Neural progenitor cell (in vitro differentiated cells): ENCODE results near the gene NUDT5. TPM values are rescaled to one million over a fixed set of nuclear protein-coding genes. Genes with fewer than 3 reads are reported as not detected.

Experiments
- DNase-seq: peaks from one replicate; pipeline ENCODE4 v3.0.0-alpha.2; 2016; ENCODE audit warnings: low spot score
- H2AFZ ChIP-seq: fragments of 200-600 bp; sonication (generic); replicated peaks from 2 replicates; pipeline ENCODE4 v1.6.1; 2016; ENCODE audit warnings: antibody characterized with exemption
- H3F3A ChIP-seq: fragments of 200-600 bp; sonication (generic); 2 replicates; pipeline ENCODE4 v1.6.1; 2016; ENCODE audit warnings: antibody characterized with exemption, low read depth
- H3K27ac ChIP-seq: fragments of 200-600 bp; sonication (generic); 2 replicates; pipeline ENCODE4 v1.5.1; 2016; ENCODE audit warnings: mild to moderate bottlenecking
- H3K27me3 ChIP-seq: fragments of 200-600 bp; sonication (generic); 2 replicates; pipeline ENCODE4 v1.6.1; 2016; ENCODE audit warnings: mild to moderate bottlenecking, moderate library complexity
- H3K36me3 ChIP-seq: fragments of 200-600 bp; sonication (generic); 2 replicates; pipeline ENCODE4 v1.5.1; 2016
- H3K4me1 ChIP-seq: fragments of 200-600 bp; sonication (generic); 2 replicates; pipeline ENCODE4 v1.6.1; 2016; ENCODE audit warnings: mixed run types
- H3K4me2 ChIP-seq: fragments of 200-600 bp; sonication (generic); 2 replicates; pipeline ENCODE4 v1.6.1; 2016
- H3K4me3 ChIP-seq: fragments of 200-600 bp; sonication (generic); 2 replicates; pipeline ENCODE4 v1.5.1; 2016
- H3K79me2 ChIP-seq: fragments of 200-600 bp; sonication (generic); 2 replicates; pipeline ENCODE4 v1.6.1; 2016; ENCODE audit warnings: low read depth
- H3K9ac ChIP-seq: fragments of 200-600 bp; sonication (generic); 2 replicates; pipeline ENCODE4 v1.6.1; 2016
- H3K9me3 ChIP-seq: fragments of 200-600 bp; sonication (generic); 2 replicates; pipeline ENCODE4 v1.5.1; 2016; ENCODE audit warnings: low read depth
- H4K20me1 ChIP-seq: fragments of 200-600 bp; sonication (generic); 2 replicates; pipeline ENCODE4 v1.6.1; 2016; ENCODE audit warnings: low read depth
- H3K27ac Mint-ChIP-seq: 3 replicates; pipeline ENCODE4 v1.8.0; 2021; ENCODE audit warnings: mixed read lengths
- H3K27me3 Mint-ChIP-seq: 2 replicates; pipeline ENCODE4 v1.8.0; 2022; ENCODE audit warnings: low read depth, mild to moderate bottlenecking, inconsistent platforms, moderate library complexity, mixed read lengths; ENCODE audit not compliant: insufficient read depth
- H3K36me3 Mint-ChIP-seq: 3 replicates; pipeline ENCODE4 v1.8.0; 2021; ENCODE audit warnings: mixed read lengths
- H3K4me1 Mint-ChIP-seq: 3 replicates; pipeline ENCODE4 v1.8.0; 2021; ENCODE audit warnings: mixed read lengths
- H3K4me3 Mint-ChIP-seq: 3 replicates; pipeline ENCODE4 v1.8.0; 2021; ENCODE audit warnings: mild to moderate bottlenecking, moderate library complexity, mixed read lengths
- H3K9me3 Mint-ChIP-seq: 3 replicates; pipeline ENCODE4 v1.8.0; 2020; ENCODE audit warnings: mixed read lengths
- EZH2 ChIP-seq: fragments of 200-600 bp; sonication (generic); IDR thresholded peaks from 2 replicates; pipeline ENCODE4 v1.6.1; 2017; ENCODE audit warnings: antibody characterized with exemption, mild to moderate bottlenecking, moderate library complexity
- EZH2phosphoT487 ChIP-seq: fragments of 200-600 bp; sonication (generic); IDR thresholded peaks from 2 replicates; pipeline ENCODE4 v1.6.1; 2017; ENCODE audit warnings: antibody characterized with exemption
- total RNA-seq: library from RNA; depleted of rRNA; stranded (reverse); fragments of >200 nt; gene quantifications from 2 replicates; pipeline ENCODE4 v1.2.3, GENCODE V29; 2015; ENCODE audit warnings: low replicate concordance
- TF ChIP-seq, protein P1 (sequence below): fragments of 200-600 bp; sonication (generic); IDR thresholded peaks from 2 replicates; pipeline ENCODE4 v1.5.1; 2017; ENCODE audit warnings: antibody characterized with exemption, mild to moderate bottlenecking

Gene NUDT5
- total RNA-seq, 1 donor from 2014 or later = 85.0 TPM

DNA sequence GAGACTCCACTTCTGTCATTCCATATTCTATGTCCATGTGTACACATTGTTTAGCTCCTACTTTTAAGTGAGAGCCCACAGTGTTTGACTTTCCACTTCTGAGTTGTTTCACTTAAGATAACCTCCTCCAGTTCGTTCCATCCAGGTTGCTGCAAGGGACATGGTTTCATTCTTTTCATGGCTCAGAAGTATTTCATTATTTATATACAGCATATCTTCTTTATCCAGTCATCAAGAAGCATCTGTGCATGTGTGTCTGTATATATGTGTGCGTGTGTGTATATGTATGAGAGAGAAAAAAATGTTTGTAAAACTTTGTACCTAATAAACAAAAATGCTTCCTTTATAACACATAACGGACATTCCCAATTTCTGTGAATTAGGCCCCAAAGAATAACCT lies 60.1 kb downstream of the NUDT5 start:
- Histone ChIP-seq H3K36me3 (peaks cover 18% of the 10 kb centered on the region), H3K27me3 (no peaks in the 10 kb centered on the region), H3K4me3 (no peak overlapping the region), H3F3A (no peaks in the 10 kb centered on the region), H4K20me1 (peaks cover 6% of the 10 kb centered on the region), H3K9me3 (no peaks in the 10 kb centered on the region), H3K79me2 (peaks cover 19% of the 10 kb centered on the region), H3K4me1 (no peaks in the 10 kb centered on the region), H3K4me2 (no peak overlapping the region), H3K27ac (no peak overlapping the region), H3K9ac (no peak overlapping the region), H2AFZ (no peak overlapping the region)
- DNase-seq = no peak
- Mint-ChIP-seq H3K9me3 (no peaks in the 10 kb centered on the region), H3K36me3 (peaks cover 22% of the 10 kb centered on the region), H3K4me3 (no peak overlapping the region), H3K27ac (no peak overlapping the region), H3K27me3 (no peaks in the 10 kb centered on the region), H3K4me1 (peaks cover 8% of the 10 kb centered on the region)
- TF ChIP-seq EZH2phosphoT487 (no peak), EZH2 (no peak)
- TF ChIP-seq, protein P1, sequence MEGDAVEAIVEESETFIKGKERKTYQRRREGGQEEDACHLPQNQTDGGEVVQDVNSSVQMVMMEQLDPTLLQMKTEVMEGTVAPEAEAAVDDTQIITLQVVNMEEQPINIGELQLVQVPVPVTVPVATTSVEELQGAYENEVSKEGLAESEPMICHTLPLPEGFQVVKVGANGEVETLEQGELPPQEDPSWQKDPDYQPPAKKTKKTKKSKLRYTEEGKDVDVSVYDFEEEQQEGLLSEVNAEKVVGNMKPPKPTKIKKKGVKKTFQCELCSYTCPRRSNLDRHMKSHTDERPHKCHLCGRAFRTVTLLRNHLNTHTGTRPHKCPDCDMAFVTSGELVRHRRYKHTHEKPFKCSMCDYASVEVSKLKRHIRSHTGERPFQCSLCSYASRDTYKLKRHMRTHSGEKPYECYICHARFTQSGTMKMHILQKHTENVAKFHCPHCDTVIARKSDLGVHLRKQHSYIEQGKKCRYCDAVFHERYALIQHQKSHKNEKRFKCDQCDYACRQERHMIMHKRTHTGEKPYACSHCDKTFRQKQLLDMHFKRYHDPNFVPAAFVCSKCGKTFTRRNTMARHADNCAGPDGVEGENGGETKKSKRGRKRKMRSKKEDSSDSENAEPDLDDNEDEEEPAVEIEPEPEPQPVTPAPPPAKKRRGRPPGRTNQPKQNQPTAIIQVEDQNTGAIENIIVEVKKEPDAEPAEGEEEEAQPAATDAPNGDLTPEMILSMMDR = no peak

DNA sequence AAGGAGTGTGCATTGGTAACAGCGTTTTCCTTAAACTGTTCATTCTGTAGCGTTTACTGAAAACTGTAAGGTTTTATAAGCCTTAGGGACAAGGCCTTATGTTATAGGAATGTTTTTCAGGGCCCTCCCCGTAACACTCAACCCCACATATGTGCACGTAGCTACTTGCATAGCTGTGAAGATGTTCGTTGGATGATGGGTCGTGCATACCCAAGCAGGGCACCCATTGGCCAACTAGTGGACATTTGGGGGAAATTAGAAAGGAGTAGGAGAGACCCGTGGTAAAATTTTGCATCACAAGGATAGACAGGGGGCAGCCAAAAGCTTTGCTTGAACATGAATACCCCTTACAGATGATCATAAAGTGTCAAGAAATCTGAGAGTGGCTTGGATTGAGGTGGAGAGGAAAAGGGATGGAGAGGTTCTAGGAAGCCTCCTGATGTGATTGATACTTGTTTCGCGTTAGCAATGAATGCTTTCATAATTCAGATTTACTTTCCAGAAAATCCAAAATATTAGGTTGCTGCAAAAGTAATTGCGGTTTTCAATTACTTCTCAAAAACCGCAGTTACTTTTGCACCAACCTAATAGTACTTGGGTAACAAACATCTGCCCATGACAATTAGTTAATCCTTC lies 65.3 kb downstream of the NUDT5 start:
- Histone ChIP-seq H3K27ac (no peak overlapping the region), H3K79me2 (peaks cover 27% of the 10 kb centered on the region), H3K4me1 (no peaks in the 10 kb centered on the region), H3K4me2 (peak overlapping the region; percentile 82), H3K9ac (peak overlapping the region; percentile 81), H3F3A (peaks cover 22% of the 10 kb centered on the region), H3K4me3 (peak overlapping the region; percentile 98), H3K9me3 (no peaks in the 10 kb centered on the region), H3K36me3 (peaks cover 1% of the 10 kb centered on the region), H3K27me3 (no peaks in the 10 kb centered on the region), H4K20me1 (peaks cover 12% of the 10 kb centered on the region), H2AFZ (peak overlapping the region; percentile 67)
- Mint-ChIP-seq H3K27me3 (peaks cover 2% of the 10 kb centered on the region), H3K4me3 (peak overlapping the region; percentile 95), H3K36me3 (peaks cover 23% of the 10 kb centered on the region), H3K27ac (no peak overlapping the region), H3K9me3 (no peaks in the 10 kb centered on the region), H3K4me1 (peaks cover 11% of the 10 kb centered on the region)
- peak; percentile 76 for DNase-seq
- TF ChIP-seq, protein P1 = peak; percentile 67
- TF ChIP-seq EZH2 = no peak

DNA sequence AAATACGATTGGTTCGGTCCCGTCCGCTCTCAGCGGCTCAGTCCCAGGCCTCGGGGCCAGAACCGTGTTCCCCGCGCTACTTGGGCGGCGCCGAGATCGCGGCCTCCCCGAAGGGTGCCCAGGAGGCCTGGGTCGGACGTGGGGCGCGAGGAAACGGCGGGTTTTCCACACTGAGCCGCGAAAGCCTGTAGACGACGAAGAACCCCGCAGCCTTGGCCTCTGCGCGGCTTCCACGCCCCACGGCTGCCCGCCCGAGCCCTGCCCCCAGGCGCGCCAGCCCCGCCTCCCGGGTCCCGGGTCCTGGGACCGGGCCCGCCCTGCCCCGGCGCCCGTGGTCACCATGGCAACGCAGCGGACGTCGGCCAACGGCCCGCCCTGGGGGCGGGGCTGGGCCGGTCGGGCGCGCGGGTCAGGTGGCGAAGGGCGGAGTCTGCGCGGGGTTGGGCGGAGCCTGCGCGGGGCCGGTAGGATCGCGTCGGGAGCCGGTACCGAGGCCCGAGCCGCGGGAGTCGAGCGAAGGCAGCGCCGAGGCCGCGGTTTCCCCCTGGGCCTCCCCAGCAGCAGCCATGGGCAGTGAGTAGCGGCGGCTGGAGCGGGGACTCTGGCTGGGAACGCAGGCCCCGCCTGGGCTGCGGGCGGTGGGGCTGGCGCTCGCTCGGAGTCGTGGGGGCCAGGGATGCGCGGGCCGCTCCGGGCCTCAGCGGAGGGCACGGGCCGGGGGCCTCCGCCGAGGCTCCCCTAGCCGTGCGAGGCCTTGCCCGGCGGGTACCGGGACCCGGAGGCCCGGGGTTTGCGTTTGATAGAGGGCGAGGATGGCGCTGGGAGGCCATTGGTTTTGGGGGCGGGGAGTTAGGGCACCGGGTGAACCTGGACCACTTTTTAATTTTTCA lies 66.2 kb downstream of the NUDT5 start, which contains the start of gene SEC61A2:
SEC61A2 (plus strand) TSS at position 456 of the 890 bp plus-strand sequence; CDS start at position 567, 111 bp downstream.
- Histone ChIP-seq H3K79me2 (peaks cover 27% of the 10 kb centered on the region), H3K27ac (no peak within 1 kb of the TSS), H3K4me1 (no peaks in the 10 kb centered on the region), H3K4me2 (peak within 1 kb of the TSS; percentile 82), H2AFZ (peak within 1 kb of the TSS; percentile 98), H3K4me3 (peak within 1 kb of the TSS; percentile 98), H3K9me3 (no peaks in the 10 kb centered on the region), H4K20me1 (peaks cover 12% of the 10 kb centered on the region), H3K9ac (peak within 1 kb of the TSS; percentile 81), H3K36me3 (no peaks in the 10 kb centered on the region), H3K27me3 (no peaks in the 10 kb centered on the region), H3F3A (peaks cover 22% of the 10 kb centered on the region)
- Mint-ChIP-seq H3K9me3 (no peaks in the 10 kb centered on the region), H3K36me3 (peaks cover 20% of the 10 kb centered on the region), H3K27ac (no peak within 1 kb of the TSS), H3K27me3 (peaks cover 2% of the 10 kb centered on the region), H3K4me1 (peaks cover 11% of the 10 kb centered on the region), H3K4me3 (peak within 1 kb of the TSS; percentile 95)
- DNase-seq = peak; percentile 98
- TF ChIP-seq EZH2phosphoT487 = no peak
- TF ChIP-seq EZH2 = no peak
- TF ChIP-seq, protein P1 = no peak
